Measurements from ENCODE around the gene GTF2B.
A peak's percentile ranks its signal among the peaks of the same experiment; 100 is the strongest.
"Not testable (repeated sequence)": the region's sequence is repeated elsewhere in the genome, so short reads cannot be mapped to it uniquely, and the experiment has no call there.

The GTF2B gene

GRCh38 chr1:88883156-88883555 lies 8.2 kb downstream of the GTF2B start:
- no peak for DNase-seq

- DNase-seq: not testable (repeated sequence)
Observed at GRCh38 chr1:88880717-88881116, 10.7 kb downstream of the GTF2B start.

- no peak for DNase-seq
Observed at GRCh38 chr1:88878731-88879130, 12.6 kb downstream of the GTF2B start.

- DNase-seq: no peak
Observed at GRCh38 chr1:88877911-88878310, 13.5 kb downstream of the GTF2B start.

- peak in 1 of 5 donors; percentile 6 for DNase-seq
Observed at GRCh38 chr1:88877382-88877825, 14.0 kb downstream of the GTF2B start.

GRCh38 chr1:88876573-88877365 lies 14.6 kb downstream of the GTF2B start:
- DNase-seq: no peak

- DNase-seq: no peak
Observed at GRCh38 chr1:88875595-88875994, 15.8 kb downstream of the GTF2B start.

GRCh38 chr1:88873737-88874349 lies 17.5 kb downstream of the GTF2B start:
- no peak for DNase-seq

GRCh38 chr1:88869644-88870043 lies 21.7 kb downstream of the GTF2B start:
- DNase-seq: not testable (repeated sequence)

GRCh38 chr1:88867743-88868521 lies 23.4 kb downstream of the GTF2B start:
- peak in 1 of 5 donors; percentile 12 for DNase-seq

GRCh38 chr1:88851303-88852063 lies 39.9 kb downstream of the GTF2B start:
- DNase-seq: no peak

- DNase-seq: no peak
Observed at GRCh38 chr1:88847643-88848042, 43.7 kb downstream of the GTF2B start.

GRCh38 chr1:88825721-88826120 lies 65.6 kb downstream of the GTF2B start:
- no peak for DNase-seq

- DNase-seq: not testable (repeated sequence)
Observed at GRCh38 chr1:88819642-88820041, 71.7 kb downstream of the GTF2B start.

GRCh38 chr1:88813471-88813870 lies 77.9 kb downstream of the GTF2B start:
- DNase-seq: no peak

GRCh38 chr1:88812366-88812765 lies 79.0 kb downstream of the GTF2B start:
- no peak for DNase-seq

GRCh38 chr1:88803444-88803843 lies 87.9 kb downstream of the GTF2B start:
- no peak for DNase-seq

GRCh38 chr1:88802950-88803349 lies 88.4 kb downstream of the GTF2B start:
- DNase-seq: no peak
